AG10803 (cell line): ENCODE data around the gene IL15.
A peak's percentile ranks its signal among the peaks of the same experiment; 100 is the strongest.

Source experiments
- DNase-seq: peaks from one replicate; pipeline ENCODE4 v3.0.0; 2010; ENCODE audit warnings: low read depth
- H3K4me3 ChIP-seq: 2 replicates; pipeline ENCODE4 v1.5.1; 2011; ENCODE audit warnings: mild to moderate bottlenecking, low read length, control low read depth
- TF ChIP-seq, protein P1 (sequence below): conservative IDR thresholded peaks from 2 replicates; pipeline ENCODE4 v1.5.1; 2011; ENCODE audit warnings: mild to moderate bottlenecking, low read length, control low read depth, inconsistent platforms

IL15 gene

DNA sequence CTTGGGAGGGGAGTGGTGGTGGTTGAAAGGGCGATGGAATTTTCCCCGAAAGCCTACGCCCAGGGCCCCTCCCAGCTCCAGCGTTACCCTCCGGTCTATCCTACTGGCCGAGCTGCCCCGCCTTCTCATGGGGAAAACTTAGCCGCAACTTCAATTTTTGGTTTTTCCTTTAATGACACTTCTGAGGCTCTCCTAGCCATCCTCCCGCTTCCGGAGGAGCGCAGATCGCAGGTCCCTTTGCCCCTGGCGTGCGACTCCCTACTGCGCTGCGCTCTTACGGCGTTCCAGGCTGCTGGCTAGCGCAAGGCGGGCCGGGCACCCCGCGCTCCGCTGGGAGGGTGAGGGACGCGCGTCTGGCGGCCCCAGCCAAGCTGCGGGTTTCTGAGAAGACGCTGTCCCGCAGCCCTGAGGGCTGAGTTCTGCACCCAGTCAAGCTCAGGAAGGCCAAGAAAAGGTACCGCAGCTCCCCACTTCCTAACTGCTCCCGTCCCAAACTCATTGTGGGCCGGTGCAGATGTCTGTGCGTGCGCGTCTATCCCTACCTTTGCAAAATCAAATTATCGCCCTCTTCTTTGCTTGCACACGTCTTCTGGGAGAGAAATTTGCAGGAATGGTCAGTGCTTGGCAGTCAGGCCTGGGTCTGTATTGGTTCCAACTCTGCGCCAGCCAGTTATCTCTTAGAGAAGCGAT lies 533 bp downstream of the IL15 start:
- TF ChIP-seq, protein P1, sequence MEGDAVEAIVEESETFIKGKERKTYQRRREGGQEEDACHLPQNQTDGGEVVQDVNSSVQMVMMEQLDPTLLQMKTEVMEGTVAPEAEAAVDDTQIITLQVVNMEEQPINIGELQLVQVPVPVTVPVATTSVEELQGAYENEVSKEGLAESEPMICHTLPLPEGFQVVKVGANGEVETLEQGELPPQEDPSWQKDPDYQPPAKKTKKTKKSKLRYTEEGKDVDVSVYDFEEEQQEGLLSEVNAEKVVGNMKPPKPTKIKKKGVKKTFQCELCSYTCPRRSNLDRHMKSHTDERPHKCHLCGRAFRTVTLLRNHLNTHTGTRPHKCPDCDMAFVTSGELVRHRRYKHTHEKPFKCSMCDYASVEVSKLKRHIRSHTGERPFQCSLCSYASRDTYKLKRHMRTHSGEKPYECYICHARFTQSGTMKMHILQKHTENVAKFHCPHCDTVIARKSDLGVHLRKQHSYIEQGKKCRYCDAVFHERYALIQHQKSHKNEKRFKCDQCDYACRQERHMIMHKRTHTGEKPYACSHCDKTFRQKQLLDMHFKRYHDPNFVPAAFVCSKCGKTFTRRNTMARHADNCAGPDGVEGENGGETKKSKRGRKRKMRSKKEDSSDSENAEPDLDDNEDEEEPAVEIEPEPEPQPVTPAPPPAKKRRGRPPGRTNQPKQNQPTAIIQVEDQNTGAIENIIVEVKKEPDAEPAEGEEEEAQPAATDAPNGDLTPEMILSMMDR: no peak
- DNase-seq: peak; percentile 67
- peak overlapping the region; percentile 84 for H3K4me3 ChIP-seq

DNA sequence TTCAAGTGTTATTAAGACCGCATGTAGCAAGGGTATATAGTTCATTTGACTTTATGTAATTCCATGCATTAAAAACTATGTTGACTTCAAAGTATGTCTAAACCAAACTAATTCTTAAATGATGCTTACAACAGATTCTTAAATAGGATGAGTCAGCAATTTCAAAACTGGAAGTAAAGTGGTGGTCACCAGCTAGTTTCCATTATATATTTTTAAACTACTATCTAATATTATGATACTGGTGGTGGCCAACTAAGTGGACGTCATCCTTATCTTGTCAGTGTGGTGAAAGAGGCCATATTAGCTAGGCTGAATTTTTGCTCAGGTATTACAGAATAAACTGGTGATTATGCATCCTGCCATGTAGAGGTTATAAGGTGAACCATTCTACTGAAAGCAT lies 1.2 kb downstream of the IL15 start:
- DNase-seq: no peak
- TF ChIP-seq, protein P1: no peak
- H3K4me3 ChIP-seq: peak overlapping the region; percentile 84

DNA sequence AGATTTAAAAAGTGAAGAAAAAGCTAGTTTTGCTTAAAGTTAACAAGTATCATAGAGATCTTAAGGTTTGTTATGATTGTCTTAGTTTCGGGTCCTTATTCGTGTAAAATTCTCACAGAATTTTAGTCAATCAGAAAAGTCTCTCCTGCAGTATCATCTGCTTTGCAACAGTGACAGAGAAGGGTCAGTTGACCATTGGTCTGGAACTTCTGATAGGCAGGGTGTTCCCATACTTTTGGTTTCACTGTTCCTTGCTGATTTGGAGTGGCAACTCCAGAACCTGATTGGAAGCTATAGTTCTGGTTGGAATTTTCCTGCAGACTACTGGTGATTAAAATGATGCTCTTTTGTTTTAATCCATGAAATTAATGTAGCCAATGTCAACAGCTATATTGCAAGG lies 1.8 kb downstream of the IL15 start:
- peak overlapping the region; percentile 84 for H3K4me3 ChIP-seq
- DNase-seq: peak; percentile 37
- TF ChIP-seq, protein P1: no peak

DNA sequence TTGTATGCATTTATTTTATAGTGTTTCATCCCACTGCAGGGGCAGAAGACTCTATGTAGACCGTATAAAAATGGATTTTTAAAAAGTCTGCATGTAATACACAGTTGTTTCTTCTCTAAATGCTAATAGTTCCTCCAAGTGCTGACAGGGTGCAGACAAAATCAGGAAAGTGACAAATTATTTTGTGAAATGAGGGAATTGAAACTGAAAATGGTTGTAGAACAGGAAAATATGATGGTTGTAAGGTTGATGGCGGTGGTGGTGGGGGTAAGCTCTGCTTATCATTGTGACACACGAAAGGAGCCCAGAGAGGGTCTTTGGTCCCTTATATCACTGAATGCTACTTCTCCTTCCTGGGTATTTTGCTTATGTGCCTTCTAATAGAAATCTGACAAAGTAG lies 4.3 kb downstream of the IL15 start:
- TF ChIP-seq, protein P1: no peak
- DNase-seq: no peak
- H3K4me3 ChIP-seq: no peak overlapping the region

DNA sequence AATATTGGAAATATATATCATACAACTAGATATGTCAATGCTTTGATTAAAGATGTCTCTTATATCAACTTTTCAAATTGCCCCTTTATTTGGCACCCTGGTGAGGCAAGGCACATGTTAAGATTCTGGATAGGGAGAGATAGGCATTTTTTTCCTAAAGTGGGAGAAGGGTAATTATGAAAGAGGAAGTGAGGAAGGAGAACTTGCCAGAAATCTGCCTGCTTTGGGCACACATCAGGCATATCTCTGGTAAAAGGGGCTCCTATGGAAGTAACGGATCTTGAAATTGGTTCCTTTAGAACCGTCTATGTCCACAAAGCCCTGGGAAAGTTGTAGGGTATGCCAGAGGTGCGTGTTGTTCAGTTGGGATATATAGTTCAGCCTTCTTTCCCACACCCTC lies 5.7 kb downstream of the IL15 start:
- no peak overlapping the region for H3K4me3 ChIP-seq
- TF ChIP-seq, protein P1: no peak
- DNase-seq: no peak

DNA sequence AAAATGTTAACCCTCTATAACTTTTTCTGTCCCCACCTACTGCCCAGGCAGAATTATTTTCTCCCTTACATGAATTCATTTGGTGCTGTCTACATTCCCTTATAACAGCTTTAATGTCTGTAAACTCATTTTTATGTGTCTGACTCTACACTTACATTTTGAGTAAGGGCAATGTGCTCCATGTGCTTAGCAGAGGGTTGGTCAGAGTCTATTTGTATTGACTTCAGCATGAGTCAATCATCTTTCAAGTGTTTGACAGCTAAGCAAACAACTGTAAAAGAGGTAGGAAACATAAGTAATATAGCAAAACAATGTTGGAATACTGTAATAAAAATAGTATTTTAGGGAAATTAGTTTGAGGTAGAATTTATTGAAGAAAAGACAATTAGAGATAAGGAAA lies 6.3 kb downstream of the IL15 start:
- TF ChIP-seq, protein P1: no peak
- no peak for DNase-seq
- no peak overlapping the region for H3K4me3 ChIP-seq

DNA sequence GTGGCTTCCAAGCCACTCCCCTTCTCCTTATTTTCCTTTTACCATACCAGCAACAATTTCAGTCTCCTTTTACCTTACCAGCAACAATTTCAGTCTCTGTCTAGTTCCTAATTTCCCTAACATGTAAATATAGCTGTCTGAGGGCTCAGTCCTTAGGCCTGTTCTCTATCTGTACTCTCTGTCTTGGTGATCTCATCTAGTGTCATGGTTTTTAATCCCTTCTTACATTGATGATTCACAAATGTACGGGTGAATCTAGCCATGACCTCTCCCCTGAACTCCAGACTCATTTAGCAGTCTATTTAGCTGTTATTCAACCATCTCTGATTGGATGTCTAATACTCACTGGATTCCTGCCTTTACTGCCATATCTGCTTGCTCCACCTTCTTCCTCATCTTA lies 7.2 kb downstream of the IL15 start:
- peak; percentile 68 for DNase-seq
- TF ChIP-seq, protein P1: no peak
- no peak overlapping the region for H3K4me3 ChIP-seq
